Left lung (tissue), 10 donors: Measurements from ENCODE around the gene ANKS4B. TPM values are rescaled to one million over a fixed set of nuclear protein-coding genes. Genes with fewer than 3 reads are reported as not detected.
A peak's percentile ranks its signal among the peaks of the same experiment; 100 is the strongest.

Experiments used
- ATAC-seq: fragments of 200-7000 bp; cut with Tn5 transposase; one replicate; pipeline ENCODE4 v1.9.1; 2020; ENCODE audit warnings: moderate library complexity
- DNase-seq, 4 donors: peaks; one replicate each; pipeline ENCODE4 v3.0.0-alpha.2; 2013 to 2020
- H3K27ac ChIP-seq, 2 donors: fragments of 200-600 bp; sonication (generic) in 1 of 2; one replicate each; pipeline versions ENCODE4 v1.5.0 to v1.8.0; 2020 to 2021
- H3K27me3 ChIP-seq, 2 donors: fragments of 200-600 bp; sonication (generic) in 1 of 2; one replicate each; pipeline versions ENCODE4 v1.5.0 to v1.8.0; 2020 to 2021
- H3K36me3 ChIP-seq, 2 donors: fragments of 200-600 bp; sonication (generic) in 1 of 2; one replicate each; pipeline versions ENCODE4 v1.5.0 to v1.8.0; 2020 to 2021
- H3K4me1 ChIP-seq, 2 donors: fragments of 200-600 bp; one replicate each; pipeline ENCODE4 v1.8.0; 2021
- H3K4me3 ChIP-seq, 2 donors: fragments of 200-600 bp; sonication (generic) in 1 of 2; one replicate each; pipeline versions ENCODE4 v1.5.0 to v1.8.0; 2020 to 2021; ENCODE audit warnings: mild to moderate bottlenecking in 1 of 2
- H3K9me3 ChIP-seq, 2 donors: fragments of 200-600 bp; sonication (generic) in 1 of 2; one replicate each; pipeline versions ENCODE4 v1.5.0 to v1.8.0; 2020 to 2021
- intact Hi-C, 2 donors: fragments of 100-400 bp; cut with DNase I; formaldehyde crosslinking; loops; one replicate each; pipeline versions ENCODE4 v1.11.2 to v1.14.2; 2022
- polyA plus RNA-seq, 6 donors: library from polyadenylated mRNA; unstranded; fragments of 120-200 nt; gene quantifications; one replicate each; pipeline ENCODE4 v1.2.1, GENCODE V29; 2013; ENCODE audit not compliant: insufficient read length in 6 of 6
- total RNA-seq, 2 donors: library from RNA; stranded (reverse); fragmentation: NEBNext Ultra II Directional; extraction: Animal tissue kit (Norgen Biotek cat#: 25700); gene quantifications; one replicate each; pipeline ENCODE4 v1.2.1, GENCODE V29; 2021
- TF ChIP-seq, protein P1 (sequence below), 2 donors: fragments of 200-600 bp; sonication (generic) in 1 of 2; IDR thresholded peaks; one replicate each; pipeline versions ENCODE4 v1.5.0 to v1.8.0; 2021; ENCODE audit warnings: antibody characterized with exemption in 2 of 2
- donor health status: DM: no; HTN: yes; CAD: no.
- donor health status: DM: no; HTN: no; CAD: no.

Gene ANKS4B
- total and polyA plus RNA-seq, 8 donors: 0.07 to 0.18 (median 0.10) TPM; not detected in 2

DNA sequence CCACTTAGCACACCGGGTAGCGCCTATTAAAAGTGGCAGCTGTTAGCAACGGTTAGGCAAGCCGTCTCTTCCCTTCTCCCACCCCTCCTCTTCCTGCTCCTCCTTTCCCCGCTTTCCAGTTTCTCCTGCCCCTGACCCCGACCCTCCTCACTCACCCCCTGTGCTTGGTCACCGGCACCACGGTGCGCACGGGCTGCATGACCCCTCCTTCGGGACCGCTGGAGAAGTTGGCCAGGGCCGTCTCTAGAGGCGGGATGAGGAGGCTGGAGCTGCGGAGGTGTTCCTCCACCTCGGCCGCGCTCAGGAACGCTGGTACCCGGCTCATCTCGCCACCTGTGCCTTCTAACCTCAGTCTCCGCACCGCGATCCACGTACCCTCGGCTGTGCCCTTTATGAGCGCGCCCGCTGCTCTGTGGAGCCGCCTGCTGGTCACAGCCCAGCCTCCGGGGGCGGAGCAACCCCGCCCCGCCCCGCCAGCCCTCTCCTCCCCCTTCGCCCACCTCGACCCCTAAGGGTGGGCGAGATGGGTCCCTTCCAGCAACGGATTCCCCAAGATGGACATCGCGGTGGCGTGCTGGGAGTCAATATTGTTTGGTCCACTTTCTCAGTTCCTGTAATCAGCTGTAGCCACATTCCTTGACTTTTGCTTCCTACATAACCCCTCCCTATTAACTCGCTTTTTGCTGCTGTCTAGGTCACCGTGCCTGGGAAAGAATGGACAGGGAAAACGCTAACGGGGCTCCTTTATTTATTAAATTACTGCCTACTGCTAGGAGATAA is 44.6 kb downstream of the ANKS4B start, which contains the start of gene CRYM:
Gene CRYM (minus strand): TSS at position 364 of the 780 bp plus-strand sequence. CDS start 39 bp downstream, at position 325.
- TF ChIP-seq, protein P1, sequence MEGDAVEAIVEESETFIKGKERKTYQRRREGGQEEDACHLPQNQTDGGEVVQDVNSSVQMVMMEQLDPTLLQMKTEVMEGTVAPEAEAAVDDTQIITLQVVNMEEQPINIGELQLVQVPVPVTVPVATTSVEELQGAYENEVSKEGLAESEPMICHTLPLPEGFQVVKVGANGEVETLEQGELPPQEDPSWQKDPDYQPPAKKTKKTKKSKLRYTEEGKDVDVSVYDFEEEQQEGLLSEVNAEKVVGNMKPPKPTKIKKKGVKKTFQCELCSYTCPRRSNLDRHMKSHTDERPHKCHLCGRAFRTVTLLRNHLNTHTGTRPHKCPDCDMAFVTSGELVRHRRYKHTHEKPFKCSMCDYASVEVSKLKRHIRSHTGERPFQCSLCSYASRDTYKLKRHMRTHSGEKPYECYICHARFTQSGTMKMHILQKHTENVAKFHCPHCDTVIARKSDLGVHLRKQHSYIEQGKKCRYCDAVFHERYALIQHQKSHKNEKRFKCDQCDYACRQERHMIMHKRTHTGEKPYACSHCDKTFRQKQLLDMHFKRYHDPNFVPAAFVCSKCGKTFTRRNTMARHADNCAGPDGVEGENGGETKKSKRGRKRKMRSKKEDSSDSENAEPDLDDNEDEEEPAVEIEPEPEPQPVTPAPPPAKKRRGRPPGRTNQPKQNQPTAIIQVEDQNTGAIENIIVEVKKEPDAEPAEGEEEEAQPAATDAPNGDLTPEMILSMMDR (IDR thresholded peaks at IDR 0.05): peak; percentile 71 to 76
- Histone ChIP-seq H3K4me3 (peak within 1 kb of the TSS; percentile 34 to 40), H3K9me3 (no peaks in the 10 kb centered on the region), H3K27ac (no peak within 1 kb of the TSS), H3K36me3 (no peaks in the 10 kb centered on the region), H3K27me3 (peaks cover 15 to 88% of the 10 kb centered on the region in 2 donors), H3K4me1 (peaks cover 0 to 9% of the 10 kb centered on the region in 2 donors)
- ATAC-seq (peak; percentile 100), DNase-seq (peak; percentile 24 to 88 (median 60))
- intact Hi-C loops: no loop called here

DNA sequence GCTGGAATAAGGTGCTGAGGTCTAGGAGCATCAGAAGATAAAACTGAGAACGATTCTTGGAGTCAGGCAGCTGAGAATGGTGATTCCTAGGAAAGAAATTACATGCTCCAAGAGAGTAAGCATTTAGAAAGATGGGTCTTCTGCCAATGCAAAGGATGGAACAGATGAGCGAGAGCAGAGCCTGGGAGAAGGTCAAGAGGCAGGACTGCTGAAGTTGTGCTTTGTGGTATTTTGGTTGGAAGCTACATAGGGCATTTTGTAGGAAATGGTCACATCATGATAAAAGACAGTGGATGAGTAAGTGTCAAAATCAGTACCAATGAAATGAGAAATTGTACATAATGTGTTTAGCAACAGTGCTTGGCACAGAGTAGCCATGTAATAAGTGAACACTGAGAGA is 46.0 kb downstream of the ANKS4B start:
- no peaks in the 10 kb centered on the region for H3K36me3 ChIP-seq
- H3K9me3 ChIP-seq: no peaks in the 10 kb centered on the region
- intact Hi-C loops: no loop called here
- no peak for ATAC-seq
- peaks cover 26 to 98% of the 10 kb centered on the region in 2 donors for H3K27me3 ChIP-seq
- no peak for DNase-seq
- peaks cover 7 to 20% of the 10 kb centered on the region in 2 donors for H3K4me1 ChIP-seq
- TF ChIP-seq, protein P1 (IDR thresholded peaks at IDR 0.05): no peak
- H3K4me3 ChIP-seq: no peak overlapping the region
- no peak overlapping the region for H3K27ac ChIP-seq

- Histone ChIP-seq H3K9me3 (no peaks in the 10 kb centered on the region), H3K27me3 (peaks cover 30 to 98% of the 10 kb centered on the region in 2 donors), H3K4me1 (peaks cover 7 to 20% of the 10 kb centered on the region in 2 donors), H3K27ac (no peak overlapping the region), H3K36me3 (no peaks in the 10 kb centered on the region), H3K4me3 (no peak overlapping the region)
- TF ChIP-seq, protein P1 (IDR thresholded peaks at IDR 0.05): no peak
- DNase-seq: no peak
- ATAC-seq: no peak
- intact Hi-C loops: no loop called here
Measured at GRCh38 chr16:21281698-21282389, 48.3 kb downstream of the ANKS4B start.

- peak overlapping the region; percentile 24 to 30 for H3K4me3 ChIP-seq
- ATAC-seq (peak; percentile 98), DNase-seq (peak; percentile 45 to 89 (median 59))
- TF ChIP-seq, protein P1 (IDR thresholded peaks at IDR 0.05): peak in 1 of 2 donors; percentile 44
- H3K27ac ChIP-seq: no peak overlapping the region
- H3K27me3 ChIP-seq: peaks cover 17 to 90% of the 10 kb centered on the region in 2 donors
- intact Hi-C loops: no loop called here
- H3K36me3 ChIP-seq: no peaks in the 10 kb centered on the region
- no peaks in the 10 kb centered on the region for H3K9me3 ChIP-seq
- peaks cover 7 to 11% of the 10 kb centered on the region in 2 donors for H3K4me1 ChIP-seq
Measured at GRCh38 chr16:21283521-21284289, 50.2 kb downstream of the ANKS4B start.
